ENCODE data around the gene IFNGR2.

GRCh38 chr21:33433425-33434114 is 30.4 kb downstream of the IFNGR2 start:
- TF ChIP-seq, protein P1, sequence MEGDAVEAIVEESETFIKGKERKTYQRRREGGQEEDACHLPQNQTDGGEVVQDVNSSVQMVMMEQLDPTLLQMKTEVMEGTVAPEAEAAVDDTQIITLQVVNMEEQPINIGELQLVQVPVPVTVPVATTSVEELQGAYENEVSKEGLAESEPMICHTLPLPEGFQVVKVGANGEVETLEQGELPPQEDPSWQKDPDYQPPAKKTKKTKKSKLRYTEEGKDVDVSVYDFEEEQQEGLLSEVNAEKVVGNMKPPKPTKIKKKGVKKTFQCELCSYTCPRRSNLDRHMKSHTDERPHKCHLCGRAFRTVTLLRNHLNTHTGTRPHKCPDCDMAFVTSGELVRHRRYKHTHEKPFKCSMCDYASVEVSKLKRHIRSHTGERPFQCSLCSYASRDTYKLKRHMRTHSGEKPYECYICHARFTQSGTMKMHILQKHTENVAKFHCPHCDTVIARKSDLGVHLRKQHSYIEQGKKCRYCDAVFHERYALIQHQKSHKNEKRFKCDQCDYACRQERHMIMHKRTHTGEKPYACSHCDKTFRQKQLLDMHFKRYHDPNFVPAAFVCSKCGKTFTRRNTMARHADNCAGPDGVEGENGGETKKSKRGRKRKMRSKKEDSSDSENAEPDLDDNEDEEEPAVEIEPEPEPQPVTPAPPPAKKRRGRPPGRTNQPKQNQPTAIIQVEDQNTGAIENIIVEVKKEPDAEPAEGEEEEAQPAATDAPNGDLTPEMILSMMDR (IDR thresholded peaks at IDR 0.05; ENCODE audit: borderline replicate concordance, extremely low read depth, low read length, poor library complexity, severe bottlenecking): no peak
- no peak for TF ChIP-seq EZH2 (IDR thresholded peaks at IDR 0.05; ENCODE audit: borderline replicate concordance, low read depth, low read length, severe bottlenecking)

Data from DND-41 (cell line).